K562 (cell line): ENCODE measurements around the gene AHNAK. TPM values are rescaled to one million over a fixed set of nuclear protein-coding genes. Genes with fewer than 3 reads are reported as not detected.

Experiments used
- C11orf30 ChIP-seq: fragments of 450-650 bp; IDR thresholded peaks from 2 replicates; pipeline ENCODE4 v1.6.1; 2016; ENCODE audit warnings: low read depth, mild to moderate bottlenecking
- CC2D1A ChIP-seq: fragments of 450-650 bp; IDR thresholded peaks from 2 replicates; pipeline ENCODE4 v1.6.1; 2017; ENCODE audit warnings: mild to moderate bottlenecking
- ETV6 ChIP-seq, 3 experiments: fragments of 150-350 bp in 1 of 3; sonication (generic) in 1 of 3; formaldehyde crosslinking in 1 of 3; IDR thresholded peaks; 2 replicates each; pipeline versions ENCODE4 v1.6.1 to v1.8.0; 2014 to 2022; ENCODE audit warnings: borderline replicate concordance in 2 of 3, low read depth in 2 of 3, antibody characterized with exemption in 1 of 3, low read length in 1 of 3, mild to moderate bottlenecking in 1 of 3, missing genetic modification reagents in 1 of 3
- FOXA3 ChIP-seq, 2 experiments: fragments of 450-650 bp in 1 of 2; sonication (generic) in 1 of 2; formaldehyde crosslinking; IDR thresholded peaks in 1 of 2; conservative IDR thresholded peaks in 1 of 2; 2 replicates each; pipeline versions ENCODE4 v1.4.0 to v1.8.0; 2020 to 2022; ENCODE audit warnings: mild to moderate bottlenecking in 2 of 2, missing genetic modification reagents in 1 of 2
- NR2F6 ChIP-seq: fragments of 450-650 bp; formaldehyde crosslinking; IDR thresholded peaks from 2 replicates; pipeline ENCODE4 v1.4.0; 2020; ENCODE audit warnings: mild to moderate bottlenecking
- POLR2B ChIP-seq: fragments of 450-650 bp; IDR thresholded peaks from 2 replicates; pipeline ENCODE4 v1.6.1; 2018; ENCODE audit warnings: low read depth; ENCODE audit not compliant: partially characterized antibody
- SAFB2 ChIP-seq: fragments of 200-400 bp; formaldehyde crosslinking; IDR thresholded peaks from 2 replicates; pipeline ENCODE4 v1.6.1; 2018; ENCODE audit warnings: borderline replicate concordance, low read length, low read depth, moderate library complexity; ENCODE audit not compliant: severe bottlenecking
- SMAD3 ChIP-seq: fragments of 450-650 bp; formaldehyde crosslinking; conservative IDR thresholded peaks from 2 replicates; pipeline ENCODE4 v1.4.0; 2020; ENCODE audit warnings: mild to moderate bottlenecking
- SOX6 ChIP-seq: fragments of 450-650 bp; IDR thresholded peaks from 2 replicates; pipeline ENCODE4 v1.6.1; 2014; ENCODE audit warnings: mild to moderate bottlenecking
- TFAP4 ChIP-seq: sonication (generic); formaldehyde crosslinking; IDR thresholded peaks from 2 replicates; pipeline ENCODE4 v1.8.0; 2022; ENCODE audit warnings: missing genetic modification reagents, mild to moderate bottlenecking, moderate library complexity, borderline replicate concordance
- ZNF395 ChIP-seq: fragments of 200-800 bp; sonication (Bioruptor generic); IDR thresholded peaks from 2 replicates; pipeline ENCODE4 v1.6.1; 2017; ENCODE audit warnings: missing genetic modification characterization, missing compliant biosample characterization
- ZNF445 ChIP-seq: fragments of 250-450 bp; sonication (Bioruptor Pico); IDR thresholded peaks from 2 replicates; pipeline ENCODE4 v1.4.0; 2020; ENCODE audit warnings: low read depth, mild to moderate bottlenecking, moderate library complexity
- polyA plus RNA-seq, 8 experiments: library from polyadenylated mRNA; depleted of rRNA in 4 of 8; stranded (reverse) in 5 of 8; unstranded in 3 of 8; fragments of >200 nt; fragmentation: Nextera tagmentation in 2 of 8; fragmentation: Illumina TruSeq in 1 of 8; extraction: Ambion mirVana in 2 of 8; extraction: Trizol in 1 of 8; gene quantifications; 2 replicates each; pipeline versions ENCODE4 v1.2.1 to v1.2.3, GENCODE V29; 2011 to 2014; ENCODE audit warnings: inconsistent platforms in 1 of 8, missing spikeins in 1 of 8
- total RNA-seq, 7 experiments: library from RNA; depleted of rRNA in 6 of 7; stranded (reverse); fragments of >200 nt in 6 of 7; fragmentation: Illumina TruSeq in 2 of 7; extraction: Trizol in 2 of 7; gene quantifications; 2 replicates each; pipeline versions ENCODE4 v1.2.1 to v1.2.3, GENCODE V29; 2011 to 2021; ENCODE audit warnings: low replicate concordance in 1 of 7
- TF ChIP-seq, protein P1 (sequence below), 2 experiments: fragments of 450-650 bp; IDR thresholded peaks; 2 replicates each; pipeline ENCODE4 v1.6.1; 2016; ENCODE audit warnings: mild to moderate bottlenecking in 2 of 2, borderline replicate concordance in 1 of 2, low read depth in 1 of 2, moderate library complexity in 1 of 2

Gene AHNAK
- total and polyA plus RNA-seq, 9 of the 15 experiments (the other 6 are each of a cell fraction or from before 2014, with no cell fraction given): 1.5 to 89.7 (median 45.0) TPM

DNA sequence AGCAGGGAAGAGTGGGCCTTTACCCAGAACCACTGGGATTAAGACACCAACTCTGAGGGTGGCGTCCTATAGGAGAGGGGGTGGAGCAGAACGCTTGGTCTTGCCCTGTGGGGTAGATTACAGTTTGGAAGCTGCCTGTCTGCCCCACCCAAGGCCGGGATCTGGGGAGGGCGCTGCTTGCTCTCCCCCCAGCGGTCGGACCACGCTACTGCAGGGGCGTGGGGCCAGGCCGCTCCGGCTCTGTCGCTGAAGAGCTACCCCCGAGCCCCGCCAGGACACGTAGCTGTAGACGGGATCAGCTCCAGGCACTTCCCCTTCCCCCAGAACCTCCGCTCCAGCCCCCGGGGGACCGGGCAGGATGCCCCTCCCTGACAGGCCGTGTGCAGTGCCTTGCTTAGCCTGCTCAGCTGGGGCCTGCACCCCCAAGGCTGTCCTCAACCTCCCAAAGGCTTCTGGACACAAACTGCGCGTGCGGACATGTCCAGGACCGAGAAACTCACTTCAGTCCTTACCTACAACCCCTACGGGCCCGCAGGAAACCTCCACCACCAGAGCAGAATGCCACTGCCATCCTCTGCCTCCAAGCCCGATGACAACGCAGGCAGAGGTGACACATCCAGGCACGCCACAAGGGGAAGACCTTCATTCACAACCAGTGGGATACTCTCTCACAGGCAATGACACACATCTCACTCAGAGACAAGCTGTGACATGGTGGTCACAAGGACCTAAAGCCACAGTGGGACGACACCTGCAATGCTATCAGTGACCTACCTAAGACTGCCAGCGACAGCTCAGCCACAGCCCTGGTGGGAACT is 3.6 kb downstream of the AHNAK start (continued):
- TF ChIP-seq, protein P1, sequence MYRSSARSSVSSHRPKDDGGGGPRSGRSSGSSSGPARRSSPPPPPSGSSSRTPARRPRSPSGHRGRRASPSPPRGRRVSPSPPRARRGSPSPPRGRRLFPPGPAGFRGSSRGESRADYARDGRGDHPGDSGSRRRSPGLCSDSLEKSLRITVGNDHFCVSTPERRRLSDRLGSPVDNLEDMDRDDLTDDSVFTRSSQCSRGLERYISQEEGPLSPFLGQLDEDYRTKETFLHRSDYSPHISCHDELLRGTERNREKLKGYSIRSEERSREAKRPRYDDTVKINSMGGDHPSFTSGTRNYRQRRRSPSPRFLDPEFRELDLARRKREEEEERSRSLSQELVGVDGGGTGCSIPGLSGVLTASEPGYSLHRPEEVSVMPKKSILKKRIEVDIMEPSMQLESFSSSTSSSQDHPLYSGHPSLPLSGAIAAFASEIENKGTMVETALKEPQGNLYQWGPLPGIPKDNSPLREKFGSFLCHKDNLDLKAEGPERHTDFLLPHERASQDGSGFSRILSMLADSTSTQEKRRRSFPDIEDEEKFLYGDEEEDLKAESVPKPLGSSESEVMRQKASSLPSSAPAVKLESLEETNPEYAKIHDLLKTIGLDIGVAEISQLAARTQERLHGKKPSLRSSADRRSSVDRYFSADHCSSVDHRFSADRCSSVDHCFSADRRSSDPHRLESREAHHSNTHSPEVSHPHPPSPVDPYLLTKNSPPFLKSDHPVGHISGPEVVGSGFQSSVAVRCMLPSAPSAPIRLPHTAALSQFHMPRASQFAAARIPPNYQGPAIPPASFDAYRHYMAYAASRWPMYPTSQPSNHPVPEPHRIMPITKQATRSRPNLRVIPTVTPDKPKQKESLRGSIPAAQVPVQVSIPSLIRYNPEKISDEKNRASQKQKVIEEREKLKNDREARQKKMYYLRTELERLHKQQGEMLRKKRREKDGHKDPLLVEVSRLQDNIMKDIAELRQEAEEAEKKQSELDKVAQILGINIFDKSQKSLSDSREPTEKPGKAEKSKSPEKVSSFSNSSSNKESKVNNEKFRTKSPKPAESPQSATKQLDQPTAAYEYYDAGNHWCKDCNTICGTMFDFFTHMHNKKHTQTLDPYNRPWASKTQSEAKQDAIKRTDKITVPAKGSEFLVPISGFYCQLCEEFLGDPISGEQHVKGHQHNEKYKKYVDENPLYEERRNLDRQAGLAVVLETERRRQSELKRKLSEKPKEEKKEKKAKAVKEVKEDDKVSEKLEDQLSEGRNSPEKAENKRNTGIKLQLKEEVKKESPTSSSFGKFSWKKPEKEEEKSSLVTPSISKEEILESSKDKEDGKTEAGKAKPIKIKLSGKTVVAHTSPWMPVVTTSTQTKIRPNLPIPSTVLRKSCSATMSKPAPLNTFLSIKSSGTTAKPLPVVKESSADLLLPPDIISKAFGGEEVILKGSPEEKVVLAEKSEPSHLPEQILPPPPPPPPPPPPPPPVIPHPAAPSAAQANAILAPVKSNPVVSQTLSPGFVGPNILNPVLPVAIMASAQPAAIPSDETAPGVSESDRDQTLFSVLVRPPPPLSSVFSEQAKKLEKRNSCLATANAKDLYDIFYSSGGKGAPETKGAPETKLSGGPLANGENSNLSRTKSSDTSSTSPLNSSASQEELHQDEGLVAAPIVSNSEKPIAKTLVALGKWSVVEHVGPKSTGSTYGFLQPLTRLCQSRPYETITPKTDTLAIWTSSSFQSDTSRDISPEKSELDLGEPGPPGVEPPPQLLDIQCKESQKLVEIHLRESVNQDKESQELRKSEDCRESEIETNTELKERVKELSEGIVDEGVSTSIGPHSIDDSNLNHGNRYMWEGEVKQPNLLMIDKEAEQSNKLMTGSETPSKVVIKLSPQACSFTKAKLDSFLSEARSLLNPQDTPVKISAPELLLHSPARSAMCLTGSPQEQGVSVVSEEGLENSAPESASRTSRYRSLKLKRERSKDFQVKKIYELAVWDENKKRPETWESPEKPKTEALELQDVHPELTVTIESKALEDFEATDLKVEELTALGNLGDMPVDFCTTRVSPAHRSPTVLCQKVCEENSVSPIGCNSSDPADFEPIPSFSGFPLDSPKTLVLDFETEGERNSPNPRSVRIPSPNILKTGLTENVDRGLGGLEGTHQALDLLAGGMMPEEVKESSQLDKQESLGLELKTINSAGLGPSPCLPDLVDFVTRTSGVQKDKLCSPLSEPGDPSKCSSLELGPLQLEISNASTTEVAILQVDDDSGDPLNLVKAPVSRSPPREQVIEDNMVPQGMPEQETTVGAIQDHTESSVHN (IDR thresholded peaks at IDR 0.05; ENCODE audit: borderline replicate concordance in 1 of 2, low read depth in 1 of 2): no peak
- TF ChIP-seq ZNF445 (CRISPR knock-in tag): no peak
- no peak for TF ChIP-seq FOXA3 (CRISPR knock-in tag; conservative IDR thresholded peaks at IDR 0.05 in 1 of 2, IDR thresholded peaks at IDR 0.05 in 1 of 2)
- TF ChIP-seq CC2D1A: peak; percentile 76
- TF ChIP-seq NR2F6: no peak
- no peak for TF ChIP-seq SAFB2
- peak; percentile 74; the same call in 1 of the 2 replicates for TF ChIP-seq TFAP4 (CRISPR knock-in tag)
- no peak for TF ChIP-seq ETV6 (IDR thresholded peaks at IDR 0.05; ENCODE audit: borderline replicate concordance in 1 of 2, low read depth in 2 of 2, low read length in 1 of 2)
- TF ChIP-seq ETV6 (CRISPR knock-in tag; IDR thresholded peaks at IDR 0.05; ENCODE audit: borderline replicate concordance): no peak
- TF ChIP-seq C11orf30: no peak
- TF ChIP-seq POLR2B: no peak
- TF ChIP-seq SOX6: peak; percentile 36; the same call in 1 of the 2 replicates
- TF ChIP-seq ZNF395 (CRISPR knock-in tag): no peak
- no peak for TF ChIP-seq SMAD3 (CRISPR knock-in tag)
